OCI-LY3 (cell line): ENCODE data around the gene LGI4.

ENCODE experiments used
- H2AFZ ChIP-seq: fragments of 200-600, 300-600 bp; shearing (Covaris generic); 2 replicates; pipeline ENCODE4 v1.6.0; 2014; ENCODE audit warnings: antibody characterized with exemption, low read depth, low read length
- H3K27ac ChIP-seq: fragments of 200-600, 300-600 bp; sonication (generic); 2 replicates; pipeline ENCODE4 v1.5.1; 2014; ENCODE audit warnings: mild to moderate bottlenecking, low read length, moderate library complexity, mixed read lengths
- H3K27me3 ChIP-seq: fragments of 200-600, 300-600 bp; sonication (generic); 2 replicates; pipeline ENCODE4 v1.6.1; 2014; ENCODE audit warnings: low read depth, low read length, mixed read lengths
- H3K36me3 ChIP-seq: fragments of 200-600, 300-600 bp; sonication (generic); replicated peaks from 2 replicates; pipeline ENCODE3; 2014; ENCODE audit warnings: low read depth, low read length, mixed read lengths
- H3K4me1 ChIP-seq: fragments of 300-600, 200-600 bp; sonication (generic); 2 replicates; pipeline ENCODE4 v1.6.1; 2014; ENCODE audit warnings: low read length, mixed read lengths
- H3K4me2 ChIP-seq: fragments of 200-600, 300-600 bp; sonication (generic); 2 replicates; pipeline ENCODE4 v1.6.1; 2014; ENCODE audit warnings: low read length, mixed read lengths
- H3K4me3 ChIP-seq: fragments of 300-600, 200-600 bp; sonication (generic); 2 replicates; pipeline ENCODE4 v1.5.1; 2014; ENCODE audit warnings: antibody characterized with exemption, mild to moderate bottlenecking, low read length, moderate library complexity
- H3K79me2 ChIP-seq: fragments of 300-600, 200-600 bp; shearing (Covaris generic); 2 replicates; pipeline ENCODE4 v1.6.1; 2014; ENCODE audit warnings: mild to moderate bottlenecking, low read length, mixed read lengths
- H3K9ac ChIP-seq: fragments of 300-600, 200-600 bp; shearing (Covaris generic); 2 replicates; pipeline ENCODE4 v1.6.0; 2014; ENCODE audit warnings: mild to moderate bottlenecking, low read length, moderate library complexity
- H3K9me3 ChIP-seq: fragments of 200-600, 300-600 bp; shearing (Covaris generic); 2 replicates; pipeline ENCODE4 v1.6.1; 2014; ENCODE audit warnings: low read length, mixed read lengths; ENCODE audit not compliant: insufficient read depth
- H4K20me1 ChIP-seq: fragments of 200-600, 300-600 bp; sonication (generic); 2 replicates; pipeline ENCODE4 v1.6.1; 2016; ENCODE audit warnings: low read length, mixed read lengths; ENCODE audit not compliant: insufficient read depth
- EZH2phosphoT487 ChIP-seq: fragments of 200-600 bp; shearing (Covaris generic); IDR thresholded peaks from 2 replicates; pipeline ENCODE4 v1.6.1; 2018; ENCODE audit warnings: antibody characterized with exemption, mixed run types, low read depth
- TF ChIP-seq, protein P1 (sequence below): fragments of 200-600, 300-600 bp; sonication (generic); IDR thresholded peaks from 2 replicates; pipeline ENCODE4 v1.5.1; 2014; ENCODE audit warnings: antibody characterized with exemption, low read length, low read depth

Gene LGI4

DNA sequence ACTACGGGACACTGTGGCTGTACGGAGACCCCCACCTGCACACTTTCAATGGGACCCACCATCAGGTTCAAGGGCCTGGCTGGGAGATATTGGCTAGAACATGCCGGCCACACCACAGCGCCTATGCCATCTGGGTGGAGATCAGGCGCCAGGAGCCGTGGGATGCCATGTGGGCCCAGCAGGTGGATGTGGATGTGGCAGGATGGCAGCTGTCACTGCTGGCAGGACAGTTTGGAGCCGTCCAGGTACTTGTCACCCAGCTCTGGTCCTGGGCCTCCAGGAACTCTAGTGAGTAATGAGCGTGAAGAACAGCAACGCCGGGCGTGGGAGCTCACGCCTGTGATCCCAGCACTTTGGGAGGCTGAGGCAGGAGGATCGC is 35.0 kb downstream of the LGI4 start:
- Histone ChIP-seq H3K27me3 (no peaks in the 10 kb centered on the region), H3K27ac (no peak overlapping the region), H3K36me3 (no peaks in the 10 kb centered on the region), H3K9me3 (no peaks in the 10 kb centered on the region), H3K9ac (no peak overlapping the region), H3K79me2 (no peaks in the 10 kb centered on the region), H3K4me3 (no peak overlapping the region), H3K4me2 (no peak overlapping the region), H4K20me1 (no peaks in the 10 kb centered on the region), H3K4me1 (no peaks in the 10 kb centered on the region), H2AFZ (no peak overlapping the region)
- TF ChIP-seq, protein P1, sequence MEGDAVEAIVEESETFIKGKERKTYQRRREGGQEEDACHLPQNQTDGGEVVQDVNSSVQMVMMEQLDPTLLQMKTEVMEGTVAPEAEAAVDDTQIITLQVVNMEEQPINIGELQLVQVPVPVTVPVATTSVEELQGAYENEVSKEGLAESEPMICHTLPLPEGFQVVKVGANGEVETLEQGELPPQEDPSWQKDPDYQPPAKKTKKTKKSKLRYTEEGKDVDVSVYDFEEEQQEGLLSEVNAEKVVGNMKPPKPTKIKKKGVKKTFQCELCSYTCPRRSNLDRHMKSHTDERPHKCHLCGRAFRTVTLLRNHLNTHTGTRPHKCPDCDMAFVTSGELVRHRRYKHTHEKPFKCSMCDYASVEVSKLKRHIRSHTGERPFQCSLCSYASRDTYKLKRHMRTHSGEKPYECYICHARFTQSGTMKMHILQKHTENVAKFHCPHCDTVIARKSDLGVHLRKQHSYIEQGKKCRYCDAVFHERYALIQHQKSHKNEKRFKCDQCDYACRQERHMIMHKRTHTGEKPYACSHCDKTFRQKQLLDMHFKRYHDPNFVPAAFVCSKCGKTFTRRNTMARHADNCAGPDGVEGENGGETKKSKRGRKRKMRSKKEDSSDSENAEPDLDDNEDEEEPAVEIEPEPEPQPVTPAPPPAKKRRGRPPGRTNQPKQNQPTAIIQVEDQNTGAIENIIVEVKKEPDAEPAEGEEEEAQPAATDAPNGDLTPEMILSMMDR, result no peak
- no peak for TF ChIP-seq EZH2phosphoT487

DNA sequence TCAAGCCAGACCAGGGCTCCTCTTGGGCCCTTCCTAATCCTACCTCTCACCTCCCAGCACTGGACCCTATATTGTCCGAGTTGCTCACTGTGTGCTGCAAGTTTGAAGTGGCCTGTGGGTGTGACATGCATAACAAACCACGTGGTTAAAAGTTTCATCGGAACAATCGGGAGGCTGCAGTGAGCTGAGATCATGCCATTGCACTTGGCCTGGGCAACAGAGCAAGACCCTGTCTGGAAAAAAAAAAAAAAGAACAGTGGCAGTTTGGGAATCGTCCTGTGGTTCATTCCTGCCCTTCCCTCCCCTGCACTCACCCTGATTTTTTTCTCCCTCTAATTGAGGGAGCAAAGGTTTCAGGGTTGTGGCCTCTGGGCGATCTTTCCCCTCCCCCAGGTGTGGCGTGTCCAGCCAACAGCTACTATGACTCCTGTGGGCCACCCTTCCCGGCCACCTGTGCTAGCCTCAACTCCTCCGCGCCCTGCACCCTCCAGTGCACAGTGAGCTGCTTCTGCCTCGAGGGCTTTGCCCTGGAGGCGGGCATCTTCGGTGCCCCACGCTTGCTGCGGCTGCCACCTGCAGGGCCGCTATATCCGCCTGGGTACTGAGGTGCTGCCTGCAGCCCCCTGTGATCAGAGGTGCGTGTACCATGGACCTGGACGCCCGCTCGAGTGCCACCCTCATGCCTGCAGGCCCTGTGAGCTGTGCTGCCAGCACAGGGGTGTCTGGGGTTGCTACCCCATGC is 35.5 kb downstream of the LGI4 start:
- Histone ChIP-seq H2AFZ (no peak overlapping the region), H3K4me3 (no peak overlapping the region), H3K27ac (no peak overlapping the region), H3K4me2 (no peak overlapping the region), H3K9me3 (no peaks in the 10 kb centered on the region), H3K4me1 (no peaks in the 10 kb centered on the region), H3K9ac (no peak overlapping the region), H4K20me1 (no peaks in the 10 kb centered on the region), H3K36me3 (no peaks in the 10 kb centered on the region), H3K27me3 (no peaks in the 10 kb centered on the region), H3K79me2 (no peaks in the 10 kb centered on the region)
- TF ChIP-seq, protein P1, result no peak
- TF ChIP-seq EZH2phosphoT487, result no peak

DNA sequence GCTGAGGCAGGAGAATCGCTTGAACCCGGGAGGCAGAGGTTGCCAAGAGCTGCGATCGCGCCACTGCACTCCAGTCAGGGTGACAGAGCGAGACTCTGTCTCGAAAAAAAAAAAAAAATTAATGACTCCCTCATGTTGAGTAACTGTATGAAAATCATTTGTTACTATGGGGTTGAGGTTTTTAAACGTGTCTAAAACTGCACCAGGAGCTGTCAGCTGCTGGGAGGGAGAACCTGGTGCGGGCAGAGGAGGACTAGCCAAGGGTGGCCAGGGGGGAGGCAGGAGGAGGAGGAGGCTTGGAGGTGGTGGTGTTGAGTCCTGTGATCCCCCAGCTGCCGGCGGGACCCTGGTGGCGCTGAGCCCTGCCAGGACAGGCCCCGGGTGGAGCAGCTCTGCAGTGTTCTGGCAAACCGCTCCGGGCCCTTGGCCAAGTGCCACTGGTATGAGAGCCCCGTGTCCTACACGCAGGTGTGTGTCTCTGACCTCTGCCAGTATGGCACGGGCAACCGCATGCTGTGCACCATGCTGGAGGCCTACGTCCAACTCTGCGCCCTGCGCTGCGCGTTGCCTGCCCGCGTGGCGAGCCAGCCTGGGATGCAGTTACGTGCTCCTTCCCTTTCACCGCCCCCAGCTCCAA is 36.3 kb downstream of the LGI4 start:
- TF ChIP-seq EZH2phosphoT487, result no peak
- Histone ChIP-seq H3K27ac (no peak overlapping the region), H3K4me2 (no peak overlapping the region), H4K20me1 (no peaks in the 10 kb centered on the region), H3K4me3 (no peak overlapping the region), H3K9me3 (no peaks in the 10 kb centered on the region), H3K27me3 (no peaks in the 10 kb centered on the region), H3K9ac (no peak overlapping the region), H3K36me3 (no peaks in the 10 kb centered on the region), H2AFZ (no peak overlapping the region), H3K4me1 (no peaks in the 10 kb centered on the region), H3K79me2 (no peaks in the 10 kb centered on the region)

DNA sequence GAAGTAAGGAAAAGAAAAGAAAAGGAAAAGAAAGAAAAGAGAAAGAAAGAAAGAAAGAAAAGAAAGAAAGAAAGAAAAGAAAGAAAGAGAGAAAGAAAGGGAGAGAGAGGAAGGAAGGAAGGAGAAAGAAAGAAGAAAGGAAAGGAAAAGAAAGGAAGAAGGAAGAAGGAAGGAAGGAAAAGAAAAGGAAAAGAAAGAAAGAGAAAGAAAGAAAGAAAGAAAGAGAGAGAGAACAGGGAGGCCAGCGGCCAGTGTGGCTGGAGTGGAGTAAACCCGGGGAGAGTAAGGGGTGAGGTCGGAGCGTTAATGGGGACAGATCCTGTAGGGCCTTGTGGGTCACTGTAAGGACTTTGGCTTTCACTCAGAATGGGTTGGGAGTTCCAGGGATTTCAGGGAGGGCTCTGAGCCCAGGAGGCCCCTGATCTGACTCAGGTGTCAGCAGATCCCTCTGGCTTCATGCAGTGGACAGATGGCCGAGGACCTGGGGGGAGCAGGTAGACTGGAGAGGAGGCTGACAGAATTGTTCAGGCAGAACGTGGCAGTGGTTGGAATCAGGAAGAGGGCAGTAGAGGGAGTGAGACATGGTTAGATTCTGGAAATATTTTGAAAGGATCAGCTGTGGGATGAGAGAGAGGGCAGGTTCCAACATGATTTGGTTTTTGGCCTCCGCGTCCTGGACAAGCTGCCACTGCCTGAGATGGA is 39.0 kb downstream of the LGI4 start:
- Histone ChIP-seq H3K27me3 (no peaks in the 10 kb centered on the region), H3K9ac (no peak overlapping the region), H2AFZ (no peak overlapping the region), H3K79me2 (no peaks in the 10 kb centered on the region), H4K20me1 (no peaks in the 10 kb centered on the region), H3K4me2 (no peak overlapping the region), H3K9me3 (no peaks in the 10 kb centered on the region), H3K4me1 (no peaks in the 10 kb centered on the region), H3K4me3 (no peak overlapping the region), H3K36me3 (no peaks in the 10 kb centered on the region), H3K27ac (no peak overlapping the region)
- TF ChIP-seq, protein P1, result no peak
- no peak for TF ChIP-seq EZH2phosphoT487
